NT2/D1 (cell line): Measurements from ENCODE around the gene MPZ.

Experiments used
- DNase-seq: peaks from one replicate; pipeline ENCODE4 v3.0.0-alpha.2; 2011; ENCODE audit warnings: low read depth, low spot score
- H3K27me3 ChIP-seq: 2 replicates; pipeline ENCODE4 v1.6.0; 2011; ENCODE audit warnings: mild to moderate bottlenecking; ENCODE audit not compliant: insufficient read length, insufficient read depth
- H3K36me3 ChIP-seq: 2 replicates; pipeline ENCODE4 v1.6.1; 2011; ENCODE audit warnings: mild to moderate bottlenecking, low read length, mixed read lengths; ENCODE audit not compliant: insufficient read depth, insufficient read length
- H3K4me1 ChIP-seq: 2 replicates; pipeline ENCODE4 v1.5.1; 2011; ENCODE audit not compliant: insufficient read depth, insufficient read length
- H3K4me3 ChIP-seq: 2 replicates; pipeline ENCODE4 v1.5.1; 2011; ENCODE audit warnings: low read depth; ENCODE audit not compliant: insufficient read length
- H3K9ac ChIP-seq: 2 replicates; pipeline ENCODE4 v1.6.0; 2011; ENCODE audit warnings: low read depth; ENCODE audit not compliant: insufficient read length
- H3K9me3 ChIP-seq: 2 replicates; pipeline ENCODE4 v1.5.1; 2011; ENCODE audit warnings: mild to moderate bottlenecking, low read length; ENCODE audit not compliant: insufficient read depth
- SUZ12 ChIP-seq: IDR thresholded peaks from 2 replicates; pipeline ENCODE4 v1.6.1; 2011; ENCODE audit not compliant: insufficient read length, insufficient read depth; ENCODE audit errors: extremely low read depth
- YY1 ChIP-seq: IDR thresholded peaks from 2 replicates; pipeline ENCODE4 v1.6.1; 2011; ENCODE audit not compliant: insufficient read length, insufficient read depth
- ZNF274 ChIP-seq: IDR thresholded peaks from 2 replicates; pipeline ENCODE4 v1.6.1; 2011; ENCODE audit warnings: mild to moderate bottlenecking, low read depth, low read length

MPZ gene

GRCh38 chr1:161273402-161273801 lies 36.4 kb downstream of the MPZ start:
- H3K27me3 ChIP-seq: no peaks in the 10 kb centered on the region
- H3K4me3 ChIP-seq: no peak overlapping the region
- DNase-seq: no peak
- TF ChIP-seq ZNF274: no peak
- TF ChIP-seq SUZ12: no peak
- no peaks in the 10 kb centered on the region for H3K9me3 ChIP-seq
- no peaks in the 10 kb centered on the region for H3K36me3 ChIP-seq
- peaks cover 3% of the 10 kb centered on the region for H3K4me1 ChIP-seq
- no peak overlapping the region for H3K9ac ChIP-seq

GRCh38 chr1:161267321-161267720 lies 42.4 kb downstream of the MPZ start:
- peaks cover 2% of the 10 kb centered on the region for H3K4me1 ChIP-seq
- TF ChIP-seq ZNF274 (no peak), YY1 (no peak), SUZ12 (no peak)
- H3K4me3 ChIP-seq: no peak overlapping the region
- no peaks in the 10 kb centered on the region for H3K36me3 ChIP-seq
- DNase-seq: no peak
- H3K9ac ChIP-seq: no peak overlapping the region
- H3K27me3 ChIP-seq: no peaks in the 10 kb centered on the region
- no peaks in the 10 kb centered on the region for H3K9me3 ChIP-seq

- Histone ChIP-seq H3K4me1 (peaks cover 2% of the 10 kb centered on the region), H3K27me3 (no peaks in the 10 kb centered on the region), H3K4me3 (no peak overlapping the region), H3K36me3 (no peaks in the 10 kb centered on the region), H3K9ac (no peak overlapping the region), H3K9me3 (no peaks in the 10 kb centered on the region)
- TF ChIP-seq SUZ12 (no peak), YY1 (no peak), ZNF274 (no peak)
- DNase-seq: no peak
These were observed 42.9 kb downstream of the MPZ start for GRCh38 chr1:161266836-161267235.

- Histone ChIP-seq H3K36me3 (no peaks in the 10 kb centered on the region), H3K9me3 (no peaks in the 10 kb centered on the region), H3K4me1 (peaks cover 2% of the 10 kb centered on the region), H3K9ac (no peak overlapping the region), H3K4me3 (no peak overlapping the region), H3K27me3 (no peaks in the 10 kb centered on the region)
- no peak for DNase-seq
- TF ChIP-seq YY1 (no peak), ZNF274 (no peak), SUZ12 (no peak)
These were observed 43.6 kb downstream of the MPZ start for GRCh38 chr1:161266202-161266601.

GRCh38 chr1:161265305-161265704 lies 44.5 kb downstream of the MPZ start:
- TF ChIP-seq ZNF274 (no peak), SUZ12 (no peak), YY1 (no peak)
- Histone ChIP-seq H3K4me3 (no peak overlapping the region), H3K9me3 (no peaks in the 10 kb centered on the region), H3K27me3 (peaks cover 4% of the 10 kb centered on the region), H3K9ac (no peak overlapping the region), H3K4me1 (peaks cover 2% of the 10 kb centered on the region), H3K36me3 (no peaks in the 10 kb centered on the region)
- no peak for DNase-seq

- no peak for TF ChIP-seq YY1
- no peak for TF ChIP-seq ZNF274
- TF ChIP-seq SUZ12: no peak
- Histone ChIP-seq H3K4me1 (no peaks in the 10 kb centered on the region), H3K9ac (no peak overlapping the region), H3K27me3 (peaks cover 32% of the 10 kb centered on the region), H3K36me3 (no peaks in the 10 kb centered on the region), H3K9me3 (peaks cover 16% of the 10 kb centered on the region), H3K4me3 (no peak overlapping the region)
- no peak for DNase-seq
These were observed 48.2 kb downstream of the MPZ start for GRCh38 chr1:161261261-161262235.

GRCh38 chr1:161260376-161261260 lies 49.1 kb downstream of the MPZ start:
- Histone ChIP-seq H3K4me1 (no peaks in the 10 kb centered on the region), H3K4me3 (no peak overlapping the region), H3K9ac (no peak overlapping the region), H3K9me3 (peaks cover 24% of the 10 kb centered on the region), H3K27me3 (peaks cover 32% of the 10 kb centered on the region), H3K36me3 (no peaks in the 10 kb centered on the region)
- no peak for DNase-seq
- TF ChIP-seq YY1 (no peak), SUZ12 (no peak), ZNF274 (no peak)
